K562 (cell line): Measurements from ENCODE around the gene TOR1B. TPM values are rescaled to one million over a fixed set of nuclear protein-coding genes. Genes with fewer than 3 reads are reported as not detected.
A peak's percentile ranks its signal among the peaks of the same experiment; 100 is the strongest.

ENCODE experiments used
- CBX3 ChIP-seq, 2 experiments: IDR thresholded peaks; 1 replicate in 1 of 2; 2 replicates in 1 of 2; pipeline ENCODE4 v1.6.1; 2012; ENCODE audit warnings: inconsistent platforms in 2 of 2, low read length in 2 of 2, borderline replicate concordance in 1 of 2, control low read depth in 1 of 2
- KDM4B ChIP-seq, 2 experiments: fragments of 450-650 bp in 1 of 2; sonication (generic) in 1 of 2; IDR thresholded peaks; 2 replicates each; pipeline ENCODE4 v1.6.1; 2016 to 2017; ENCODE audit warnings: borderline replicate concordance in 2 of 2, antibody characterized with exemption in 1 of 2, low read depth in 1 of 2, mild to moderate bottlenecking in 1 of 2
- MAFK ChIP-seq: IDR thresholded peaks from 2 replicates; pipeline ENCODE4 v1.6.1; 2011; ENCODE audit warnings: low read length, improper control_type of control experiment
- MXI1 ChIP-seq: IDR thresholded peaks from 2 replicates; pipeline ENCODE4 v1.6.1; 2011; ENCODE audit warnings: low read depth, mild to moderate bottlenecking, improper control_type of control experiment, low read length
- NCOA2 ChIP-seq, 2 experiments: fragments of 450-650 bp; IDR thresholded peaks; 2 replicates each; pipeline ENCODE4 v1.6.1; 2018; ENCODE audit warnings: mild to moderate bottlenecking in 2 of 2, moderate library complexity in 1 of 2; ENCODE audit not compliant: partially characterized antibody in 2 of 2
- NFYB ChIP-seq: IDR thresholded peaks from 2 replicates; pipeline ENCODE4 v1.6.1; 2011; ENCODE audit warnings: mild to moderate bottlenecking, moderate library complexity; ENCODE audit not compliant: insufficient read length; ENCODE audit errors: extremely low read depth
- NONO ChIP-seq, 2 experiments: fragments of 200-400 bp in 1 of 2; fragments of 450-650 bp in 1 of 2; formaldehyde crosslinking in 1 of 2; IDR thresholded peaks; 2 replicates each; pipeline ENCODE4 v1.6.1; 2017; ENCODE audit warnings: low read depth in 2 of 2, mild to moderate bottlenecking in 2 of 2, moderate library complexity in 2 of 2, low read length in 1 of 2
- PHTF2 ChIP-seq: fragments of 250-450 bp; sonication (Bioruptor Pico); IDR thresholded peaks from 2 replicates; pipeline ENCODE4 v1.5.0; 2021; ENCODE audit warnings: mild to moderate bottlenecking
- PYGO2 ChIP-seq: fragments of 450-650 bp; IDR thresholded peaks from 2 replicates; pipeline ENCODE4 v1.6.1; 2016; ENCODE audit warnings: mild to moderate bottlenecking, missing genetic modification characterization, moderate library complexity, missing compliant biosample characterization
- RBBP5 ChIP-seq: fragments of 200-600 bp; sonication (generic); IDR thresholded peaks from 2 replicates; pipeline ENCODE4 v1.6.1; 2012; ENCODE audit warnings: borderline replicate concordance, mild to moderate bottlenecking, low read length, control low read depth, inconsistent platforms; ENCODE audit not compliant: insufficient read depth, poor library complexity, severe bottlenecking
- RBM39 ChIP-seq: fragments of 200-400 bp; formaldehyde crosslinking; optimal IDR thresholded peaks from 2 replicates; pipeline ENCODE3; 2018; ENCODE audit warnings: low read depth, low read length
- ZNF263 ChIP-seq: sonication (generic); formaldehyde crosslinking; IDR thresholded peaks from 2 replicates; pipeline ENCODE4 v1.8.0; 2022; ENCODE audit warnings: mild to moderate bottlenecking, missing genetic modification reagents, borderline replicate concordance
- ZNF324 ChIP-seq: fragments of 250-450 bp; sonication (Bioruptor Pico); IDR thresholded peaks from 2 replicates; pipeline ENCODE4 v1.4.0; 2020; ENCODE audit warnings: mild to moderate bottlenecking
- ZNF41 ChIP-seq: fragments of 250-450 bp; sonication (Bioruptor Pico); conservative IDR thresholded peaks from 2 replicates; pipeline ENCODE4 v1.4.0; 2020; ENCODE audit warnings: mild to moderate bottlenecking
- ZNF586 ChIP-seq: fragments of 450-650 bp; formaldehyde crosslinking; conservative IDR thresholded peaks from 2 replicates; pipeline ENCODE4 v1.4.0; 2020; ENCODE audit warnings: mild to moderate bottlenecking, moderate library complexity
- polyA plus RNA-seq, 8 experiments: library from polyadenylated mRNA; depleted of rRNA in 4 of 8; stranded (reverse) in 5 of 8; unstranded in 3 of 8; fragments of >200 nt; fragmentation: Nextera tagmentation in 2 of 8; fragmentation: Illumina TruSeq in 1 of 8; extraction: Ambion mirVana in 2 of 8; extraction: Trizol in 1 of 8; gene quantifications; 2 replicates each; pipeline versions ENCODE4 v1.2.1 to v1.2.3, GENCODE V29; 2011 to 2014; ENCODE audit warnings: inconsistent platforms in 1 of 8, missing spikeins in 1 of 8
- total RNA-seq, 7 experiments: library from RNA; depleted of rRNA in 6 of 7; stranded (reverse); fragments of >200 nt in 6 of 7; fragmentation: Illumina TruSeq in 2 of 7; extraction: Trizol in 2 of 7; gene quantifications; 2 replicates each; pipeline versions ENCODE4 v1.2.1 to v1.2.3, GENCODE V29; 2011 to 2021; ENCODE audit warnings: low replicate concordance in 1 of 7
- TF ChIP-seq, protein P1 (sequence below): fragments of 250-450 bp; sonication (Bioruptor Pico); IDR thresholded peaks from 2 replicates; pipeline ENCODE4 v1.4.0; 2020; ENCODE audit warnings: mild to moderate bottlenecking
- TF ChIP-seq, protein P2 (sequence below): sonication (generic); formaldehyde crosslinking; IDR thresholded peaks from 2 replicates; pipeline ENCODE4 v1.8.0; 2022; ENCODE audit warnings: mild to moderate bottlenecking, missing genetic modification reagents
- TF ChIP-seq, protein P3 (sequence below): sonication (generic); formaldehyde crosslinking; IDR thresholded peaks from 2 replicates; pipeline ENCODE4 v1.8.0; 2022; ENCODE audit warnings: missing genetic modification reagents, mild to moderate bottlenecking, borderline replicate concordance
- TF ChIP-seq, protein P4 (sequence below): sonication (generic); formaldehyde crosslinking; IDR thresholded peaks from 2 replicates; pipeline ENCODE4 v1.4.0; 2020; ENCODE audit warnings: mild to moderate bottlenecking, missing genetic modification reagents

TOR1B gene
- total and polyA plus RNA-seq, 9 of the 15 experiments (the other 6 are each of a cell fraction or from before 2014, with no cell fraction given), result 4.2 to 36.5 (median 24.6) TPM

DNA sequence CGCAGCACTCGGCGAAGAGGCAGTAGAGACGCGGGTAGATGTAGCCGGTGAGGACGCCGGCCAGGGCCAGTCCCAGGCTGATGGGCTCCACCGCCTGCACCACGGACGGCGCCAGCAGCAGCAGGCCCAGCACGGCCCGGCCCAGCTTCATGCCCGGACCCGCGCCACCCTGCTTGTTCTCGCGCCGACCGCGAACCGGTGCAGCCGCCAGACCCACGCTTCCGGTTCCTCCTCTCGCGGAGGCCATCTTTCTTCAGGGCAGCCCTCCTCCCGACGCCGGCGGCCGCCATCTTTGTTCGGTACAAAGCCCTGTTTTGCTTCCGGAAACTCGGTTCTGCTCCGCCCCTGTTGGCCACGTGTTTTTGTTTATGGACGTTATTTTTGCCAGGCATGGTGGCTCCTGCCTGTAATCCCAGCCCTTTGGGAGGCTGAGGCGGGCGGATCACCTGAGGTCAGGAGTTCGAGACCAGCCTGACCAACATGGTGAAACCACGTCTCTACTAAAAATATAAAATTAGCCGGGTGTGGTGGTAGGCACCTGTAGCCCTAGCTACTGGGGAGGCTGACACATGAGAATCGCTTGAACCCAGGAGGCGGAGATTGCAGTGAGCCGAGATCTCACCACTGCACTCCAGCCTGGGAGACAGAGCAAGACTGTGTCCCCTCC, 21.1 kb downstream of the TOR1B start, which contains the start of gene TOR1A (continued):
- peak; percentile 66 to 89; a peak in 3 of 4 replicates for TF ChIP-seq NONO (IDR thresholded peaks at IDR 0.05; ENCODE audit: low read depth in 2 of 2, low read length in 1 of 2)
- TF ChIP-seq MAFK, result no peak
- TF ChIP-seq CBX3 (IDR thresholded peaks at IDR 0.05; ENCODE audit: borderline replicate concordance in 1 of 2, low read length in 2 of 2), result peak in 1 of 2 experiments; percentile 76; a peak in 2 of 3 replicates
- no peak for TF ChIP-seq ZNF41
- no peak for TF ChIP-seq PYGO2 (tag)
- TF ChIP-seq ZNF586, result no peak
- TF ChIP-seq, protein P1, sequence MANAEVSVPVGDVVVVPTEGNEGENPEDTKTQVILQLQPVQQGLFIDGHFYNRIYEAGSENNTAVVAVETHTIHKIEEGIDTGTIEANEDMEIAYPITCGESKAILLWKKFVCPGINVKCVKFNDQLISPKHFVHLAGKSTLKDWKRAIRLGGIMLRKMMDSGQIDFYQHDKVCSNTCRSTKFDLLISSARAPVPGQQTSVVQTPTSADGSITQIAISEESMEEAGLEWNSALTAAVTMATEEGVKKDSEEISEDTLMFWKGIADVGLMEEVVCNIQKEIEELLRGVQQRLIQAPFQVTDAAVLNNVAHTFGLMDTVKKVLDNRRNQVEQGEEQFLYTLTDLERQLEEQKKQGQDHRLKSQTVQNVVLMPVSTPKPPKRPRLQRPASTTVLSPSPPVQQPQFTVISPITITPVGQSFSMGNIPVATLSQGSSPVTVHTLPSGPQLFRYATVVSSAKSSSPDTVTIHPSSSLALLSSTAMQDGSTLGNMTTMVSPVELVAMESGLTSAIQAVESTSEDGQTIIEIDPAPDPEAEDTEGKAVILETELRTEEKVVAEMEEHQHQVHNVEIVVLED (CRISPR knock-in tag), result peak; percentile 58; the same call in 1 of the 2 replicates
- TF ChIP-seq, protein P2, sequence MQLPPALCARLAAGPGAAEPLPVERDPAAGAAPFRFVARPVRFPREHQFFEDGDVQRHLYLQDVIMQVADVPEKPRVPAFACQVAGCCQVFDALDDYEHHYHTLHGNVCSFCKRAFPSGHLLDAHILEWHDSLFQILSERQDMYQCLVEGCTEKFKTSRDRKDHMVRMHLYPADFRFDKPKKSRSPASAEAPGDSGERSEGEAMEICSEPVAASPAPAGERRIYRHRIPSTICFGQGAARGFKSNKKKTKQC (CRISPR knock-in tag), result peak; percentile 85
- peak; percentile 76 for TF ChIP-seq RBBP5
- TF ChIP-seq PHTF2 (CRISPR knock-in tag), result no peak
- no peak for TF ChIP-seq RBM39
- no peak for TF ChIP-seq NCOA2 (IDR thresholded peaks at IDR 0.05; ENCODE audit: partially characterized antibody in 2 of 2)
- TF ChIP-seq, protein P3, sequence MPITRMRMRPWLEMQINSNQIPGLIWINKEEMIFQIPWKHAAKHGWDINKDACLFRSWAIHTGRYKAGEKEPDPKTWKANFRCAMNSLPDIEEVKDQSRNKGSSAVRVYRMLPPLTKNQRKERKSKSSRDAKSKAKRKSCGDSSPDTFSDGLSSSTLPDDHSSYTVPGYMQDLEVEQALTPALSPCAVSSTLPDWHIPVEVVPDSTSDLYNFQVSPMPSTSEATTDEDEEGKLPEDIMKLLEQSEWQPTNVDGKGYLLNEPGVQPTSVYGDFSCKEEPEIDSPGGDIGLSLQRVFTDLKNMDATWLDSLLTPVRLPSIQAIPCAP (CRISPR knock-in tag), result no peak
- 0 out of 2 replicates have a peak, but pooled peaks have one; percentile 16 for TF ChIP-seq ZNF324 (CRISPR knock-in tag)
- TF ChIP-seq ZNF263, result no peak; the same call in 1 of the 2 replicates
- peak in 1 of 2 experiments; percentile 87; a peak in 1 of 4 replicates for TF ChIP-seq KDM4B (IDR thresholded peaks at IDR 0.05; ENCODE audit: borderline replicate concordance in 2 of 2, low read depth in 1 of 2)
- TF ChIP-seq MXI1, result peak; percentile 98
- no peak for TF ChIP-seq NFYB
- TF ChIP-seq, protein P4, sequence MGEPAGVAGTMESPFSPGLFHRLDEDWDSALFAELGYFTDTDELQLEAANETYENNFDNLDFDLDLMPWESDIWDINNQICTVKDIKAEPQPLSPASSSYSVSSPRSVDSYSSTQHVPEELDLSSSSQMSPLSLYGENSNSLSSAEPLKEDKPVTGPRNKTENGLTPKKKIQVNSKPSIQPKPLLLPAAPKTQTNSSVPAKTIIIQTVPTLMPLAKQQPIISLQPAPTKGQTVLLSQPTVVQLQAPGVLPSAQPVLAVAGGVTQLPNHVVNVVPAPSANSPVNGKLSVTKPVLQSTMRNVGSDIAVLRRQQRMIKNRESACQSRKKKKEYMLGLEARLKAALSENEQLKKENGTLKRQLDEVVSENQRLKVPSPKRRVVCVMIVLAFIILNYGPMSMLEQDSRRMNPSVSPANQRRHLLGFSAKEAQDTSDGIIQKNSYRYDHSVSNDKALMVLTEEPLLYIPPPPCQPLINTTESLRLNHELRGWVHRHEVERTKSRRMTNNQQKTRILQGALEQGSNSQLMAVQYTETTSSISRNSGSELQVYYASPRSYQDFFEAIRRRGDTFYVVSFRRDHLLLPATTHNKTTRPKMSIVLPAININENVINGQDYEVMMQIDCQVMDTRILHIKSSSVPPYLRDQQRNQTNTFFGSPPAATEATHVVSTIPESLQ, result peak; percentile 95
